ENCODE data around the gene DHCR24.

DHCR24 gene

GRCh38 chr1:54869173-54869851 is 17.7 kb downstream of the DHCR24 start:
- TF ChIP-seq CTCF (IDR thresholded peaks at IDR 0.05; ENCODE audit: low read depth, low read length) = no peak
- DNase-seq (ENCODE audit: extremely low read depth, low read depth) = no peak

- no peak for TF ChIP-seq CTCF (IDR thresholded peaks at IDR 0.05; ENCODE audit: low read depth, low read length)
- DNase-seq (ENCODE audit: extremely low read depth, low read depth) = no peak
Observed at GRCh38 chr1:54867717-54868057, 19.3 kb downstream of the DHCR24 start.

- DNase-seq (ENCODE audit: extremely low read depth, low read depth) = no peak
- TF ChIP-seq CTCF (IDR thresholded peaks at IDR 0.05; ENCODE audit: low read depth, low read length) = no peak
Observed at GRCh38 chr1:54866801-54867716, 19.9 kb downstream of the DHCR24 start.

GRCh38 chr1:54865238-54866073 is 21.5 kb downstream of the DHCR24 start:
- TF ChIP-seq CTCF (IDR thresholded peaks at IDR 0.05; ENCODE audit: low read depth, low read length) = no peak
- DNase-seq (ENCODE audit: extremely low read depth, low read depth) = no peak

GRCh38 chr1:54864460-54865208 is 22.4 kb downstream of the DHCR24 start:
- DNase-seq (ENCODE audit: extremely low read depth, low read depth) = no peak
- TF ChIP-seq CTCF (IDR thresholded peaks at IDR 0.05; ENCODE audit: low read depth, low read length) = no peak

GRCh38 chr1:54863267-54863665 is 23.7 kb downstream of the DHCR24 start:
- TF ChIP-seq CTCF (IDR thresholded peaks at IDR 0.05; ENCODE audit: low read depth, low read length) = no peak
- DNase-seq (ENCODE audit: extremely low read depth, low read depth) = no peak
